GM12878 (cell line): ENCODE data around the gene DLG1. TPM values are rescaled to one million over a fixed set of nuclear protein-coding genes. Genes with fewer than 3 reads are reported as not detected.

Source experiments
- ATAC-seq: fragments of 200-7000 bp; cut with Tn5 transposase; 3 replicates; pipeline ENCODE4 v1.9.1; 2020; ENCODE audit warnings: mild to moderate bottlenecking, moderate library complexity
- BruUV-seq: library from RNA; stranded (reverse); fragments of 400-500 nt; replicated peaks from 2 replicates; lab custom pipeline; 2021; lab: Mats Ljungman, UMichigan
- CTCF ChIA-PET: fragments of 300-600 bp; sonication (Branson Sonifier 250); formaldehyde crosslinking; extraction: SDS; loops from one replicate; lab custom pipeline; 2021; ENCODE audit warnings: inconsistent platforms; lab: Yijun Ruan, JAX
- POLR2A ChIA-PET: fragments of 350-600 bp; formaldehyde crosslinking; extraction: SDS; loops from one replicate; lab custom pipeline; 2021; ENCODE audit warnings: inconsistent platforms; lab: Charles Lee
- RAD21 ChIA-PET: fragments of 300-600 bp; sonication (Branson Sonifier 250); formaldehyde crosslinking; loops from one replicate; lab custom pipeline; 2023; ENCODE audit warnings: antibody characterized with exemption; ENCODE audit not compliant: unreplicated experiment; lab: Charles Lee
- SMC1A ChIA-PET: fragments of 300-600 bp; sonication (Branson Sonifier 250); formaldehyde crosslinking; loops from one replicate; lab custom pipeline; 2023; ENCODE audit not compliant: unreplicated experiment, uncharacterized antibody; lab: Charles Lee
- DNase-seq: peaks from one replicate; pipeline ENCODE4 v3.0.0-alpha.2; 2011; ENCODE audit warnings: low read depth, low spot score
- FAIRE-seq: peaks from 3 replicates; lab custom pipeline; 2011; peaks lifted over from hg19 to GRCh38; lab: Jason Lieb, UNC
- H2AFZ ChIP-seq: 2 replicates; pipeline ENCODE4 v1.6.0; 2011; ENCODE audit warnings: low read depth, low read length, control low read depth; ENCODE audit not compliant: control insufficient read depth
- H3K27ac ChIP-seq: 2 replicates; pipeline ENCODE4 v1.5.1; 2011; ENCODE audit warnings: control low read depth; ENCODE audit not compliant: control insufficient read depth, insufficient read depth
- H3K27me3 ChIP-seq, 2 experiments: replicated peaks in 1 of 2; 2 replicates each; pipeline versions ENCODE4 v1.6.0 to v1.6.1; 2011; ENCODE audit warnings: low read length in 1 of 2; ENCODE audit not compliant: control insufficient read depth in 2 of 2, insufficient read depth in 2 of 2
- H3K36me3 ChIP-seq, 2 experiments: 2 replicates each; pipeline ENCODE4 v1.5.1; 2011; ENCODE audit warnings: low read length in 1 of 2; ENCODE audit not compliant: control insufficient read depth in 2 of 2, insufficient read depth in 2 of 2
- H3K4me1 ChIP-seq: 2 replicates; pipeline ENCODE4 v1.6.1; 2011; ENCODE audit warnings: mild to moderate bottlenecking, low read length, moderate library complexity, mixed read lengths; ENCODE audit not compliant: control insufficient read depth, insufficient read depth
- H3K4me2 ChIP-seq: 2 replicates; pipeline ENCODE4 v1.6.0; 2011; ENCODE audit warnings: control low read depth; ENCODE audit not compliant: control insufficient read depth, insufficient read depth
- H3K4me3 ChIP-seq: fragments of 200-600 bp; sonication (generic); 2 replicates; pipeline ENCODE4 v1.5.1; 2016
- H3K79me2 ChIP-seq: 2 replicates; pipeline ENCODE4 v1.6.0; 2011; ENCODE audit warnings: low read length; ENCODE audit not compliant: control insufficient read depth, insufficient read depth
- H3K9ac ChIP-seq: 2 replicates; pipeline ENCODE4 v1.8.0; 2011; ENCODE audit warnings: low read length, control low read depth, mixed read lengths; ENCODE audit not compliant: control insufficient read depth, insufficient read depth
- H3K9me3 ChIP-seq: replicated peaks from 3 replicates; pipeline ENCODE4 v1.5.1; 2011; ENCODE audit warnings: mild to moderate bottlenecking, low read length; ENCODE audit not compliant: control insufficient read depth, insufficient read depth
- H4K20me1 ChIP-seq: 2 replicates; pipeline ENCODE4 v1.6.0; 2011; ENCODE audit not compliant: control insufficient read depth, insufficient read depth
- EGR1 ChIP-seq, 2 experiments: IDR thresholded peaks; 1 replicate in 1 of 2; 2 replicates in 1 of 2; pipeline ENCODE4 v1.6.1; 2011 to 2012; ENCODE audit warnings: low read depth in 2 of 2, low read length in 2 of 2, borderline replicate concordance in 1 of 2, mild to moderate bottlenecking in 1 of 2, moderate library complexity in 1 of 2
- EP300 ChIP-seq, 2 experiments: fragments of 150-350 bp in 1 of 2; IDR thresholded peaks; 2 replicates each; pipeline ENCODE4 v1.6.1; 2011 to 2012; ENCODE audit warnings: low read depth in 2 of 2, low read length in 2 of 2, borderline replicate concordance in 1 of 2, improper control_type of control experiment in 1 of 2, inconsistent platforms in 1 of 2; ENCODE audit not compliant: control insufficient read depth in 1 of 2
- ESRRA ChIP-seq: IDR thresholded peaks from 2 replicates; pipeline ENCODE4 v1.6.1; 2012; ENCODE audit warnings: mild to moderate bottlenecking, low read length, improper control_type of control experiment
- FOXM1 ChIP-seq: IDR thresholded peaks from 2 replicates; pipeline ENCODE4 v1.6.1; 2012; ENCODE audit warnings: low read depth, mild to moderate bottlenecking, inconsistent platforms, low read length, moderate library complexity
- POLR2AphosphoS5 ChIP-seq: IDR thresholded peaks from 2 replicates; pipeline ENCODE4 v1.6.1; 2011; ENCODE audit warnings: mild to moderate bottlenecking, low read length, inconsistent platforms
- POU2F2 ChIP-seq: IDR thresholded peaks from 3 replicates; pipeline ENCODE4 v1.6.1; 2011; ENCODE audit warnings: low read depth, mild to moderate bottlenecking, low read length, borderline replicate concordance
- RBBP5 ChIP-seq: fragments of 200-600 bp; sonication (generic); conservative IDR thresholded peaks from 2 replicates; pipeline ENCODE4 v1.6.1; 2016
- RUNX3 ChIP-seq: IDR thresholded peaks from 2 replicates; pipeline ENCODE4 v1.6.1; 2012; ENCODE audit warnings: low read length, inconsistent platforms
- SMAD1 ChIP-seq: fragments of 450-650 bp; IDR thresholded peaks from 2 replicates; pipeline ENCODE4 v1.6.1; 2018; ENCODE audit warnings: mild to moderate bottlenecking, low read depth; ENCODE audit not compliant: partially characterized antibody
- TCF12 ChIP-seq: IDR thresholded peaks from 2 replicates; pipeline ENCODE4 v1.6.1; 2011; ENCODE audit warnings: low read depth, mild to moderate bottlenecking, low read length
- TCF3 ChIP-seq: IDR thresholded peaks from 2 replicates; pipeline ENCODE4 v1.6.1; 2012; ENCODE audit warnings: low read depth, mild to moderate bottlenecking, low read length, borderline replicate concordance; ENCODE audit not compliant: insufficient read depth
- WGBS: methylation state at CpG from one replicate; pipeline ENCODE4 v1.1.6; 2016; ENCODE audit warnings: low lambda C conversion rate; ENCODE audit not compliant: insufficient replicate concordance, insufficient coverage; ENCODE audit errors: missing lambda C conversion rate; 5-methylcytosine and 5-hydroxymethylcytosine counted together
- in situ Hi-C: fragments of 300-500 bp; cut with MboI; formaldehyde crosslinking; loops from 9 replicates; pipeline ENCODE4 v1.14.3; 2018; ENCODE audit warnings: mixed read lengths
- intact Hi-C: fragments of 100-400 bp; cut with micrococcal nuclease; formaldehyde crosslinking; loops from one replicate; pipeline ENCODE4 v1.14.2; 2022; ENCODE audit not compliant: unreplicated experiment
- polyA plus RNA-seq, 11 experiments: library from polyadenylated mRNA; depleted of rRNA in 4 of 11; unstranded in 6 of 11; stranded (reverse) in 5 of 11; fragments of >200 nt; fragmentation: Nextera tagmentation in 4 of 11; fragmentation: Illumina TruSeq in 1 of 11; extraction: Ambion mirVana in 4 of 11; extraction: Trizol in 1 of 11; gene quantifications; 1 replicate in 1 of 11; 2 replicates in 10 of 11; pipeline versions ENCODE4 v1.2.1 to v1.2.3, GENCODE V29; 2011 to 2016; ENCODE audit warnings: inconsistent platforms in 2 of 11, missing spikeins in 2 of 11, low read depth in 1 of 11
- total RNA-seq, 4 experiments: library from RNA; depleted of rRNA in 3 of 4; stranded (reverse); fragments of >200 nt in 3 of 4; fragmentation: Illumina TruSeq in 1 of 4; extraction: Trizol in 1 of 4; gene quantifications; 2 replicates each; pipeline versions ENCODE4 v1.2.1 to v1.2.3, GENCODE V29; 2013 to 2021
- TF ChIP-seq, protein P1 (sequence below): IDR thresholded peaks from 2 replicates; pipeline ENCODE4 v1.6.1; 2012; ENCODE audit warnings: mild to moderate bottlenecking, low read depth, low read length
- TF ChIP-seq, protein P2 (sequence below): fragments of 150-350 bp; IDR thresholded peaks from 2 replicates; pipeline ENCODE4 v1.6.1; 2016; ENCODE audit warnings: low read depth, low read length
- TF ChIP-seq, protein P3 (sequence below): IDR thresholded peaks from 2 replicates; pipeline ENCODE4 v1.6.1; 2011; ENCODE audit warnings: borderline replicate concordance, low read depth, mild to moderate bottlenecking, moderate library complexity, mixed read lengths, low read length; ENCODE audit not compliant: insufficient read depth; ENCODE audit errors: extremely low read length

Gene DLG1
- total and polyA plus RNA-seq, 10 of the 15 experiments (the other 5 are each of a cell fraction or from before 2014, with no cell fraction given): 9.2 to 63.1 (median 40.1) TPM

DNA sequence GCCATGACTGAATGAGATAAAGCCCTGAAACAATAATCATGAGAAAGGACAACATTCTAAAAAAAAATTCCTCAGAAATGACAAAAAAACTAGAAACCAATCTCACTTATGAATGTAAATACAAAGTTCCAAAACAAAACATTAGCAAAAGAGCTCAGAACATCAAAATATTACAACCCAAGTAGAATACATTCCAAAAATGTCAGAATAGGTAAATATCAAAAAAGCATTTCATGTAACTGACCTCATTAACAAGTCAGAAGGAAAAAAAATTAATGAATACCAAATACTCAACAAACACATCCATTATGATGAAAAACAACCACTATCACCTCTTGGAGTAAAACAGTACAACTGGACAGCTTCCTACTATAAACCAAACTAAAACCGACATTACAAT lies 93.1 kb downstream of the DLG1 start (continued):
- TF ChIP-seq, protein P1, sequence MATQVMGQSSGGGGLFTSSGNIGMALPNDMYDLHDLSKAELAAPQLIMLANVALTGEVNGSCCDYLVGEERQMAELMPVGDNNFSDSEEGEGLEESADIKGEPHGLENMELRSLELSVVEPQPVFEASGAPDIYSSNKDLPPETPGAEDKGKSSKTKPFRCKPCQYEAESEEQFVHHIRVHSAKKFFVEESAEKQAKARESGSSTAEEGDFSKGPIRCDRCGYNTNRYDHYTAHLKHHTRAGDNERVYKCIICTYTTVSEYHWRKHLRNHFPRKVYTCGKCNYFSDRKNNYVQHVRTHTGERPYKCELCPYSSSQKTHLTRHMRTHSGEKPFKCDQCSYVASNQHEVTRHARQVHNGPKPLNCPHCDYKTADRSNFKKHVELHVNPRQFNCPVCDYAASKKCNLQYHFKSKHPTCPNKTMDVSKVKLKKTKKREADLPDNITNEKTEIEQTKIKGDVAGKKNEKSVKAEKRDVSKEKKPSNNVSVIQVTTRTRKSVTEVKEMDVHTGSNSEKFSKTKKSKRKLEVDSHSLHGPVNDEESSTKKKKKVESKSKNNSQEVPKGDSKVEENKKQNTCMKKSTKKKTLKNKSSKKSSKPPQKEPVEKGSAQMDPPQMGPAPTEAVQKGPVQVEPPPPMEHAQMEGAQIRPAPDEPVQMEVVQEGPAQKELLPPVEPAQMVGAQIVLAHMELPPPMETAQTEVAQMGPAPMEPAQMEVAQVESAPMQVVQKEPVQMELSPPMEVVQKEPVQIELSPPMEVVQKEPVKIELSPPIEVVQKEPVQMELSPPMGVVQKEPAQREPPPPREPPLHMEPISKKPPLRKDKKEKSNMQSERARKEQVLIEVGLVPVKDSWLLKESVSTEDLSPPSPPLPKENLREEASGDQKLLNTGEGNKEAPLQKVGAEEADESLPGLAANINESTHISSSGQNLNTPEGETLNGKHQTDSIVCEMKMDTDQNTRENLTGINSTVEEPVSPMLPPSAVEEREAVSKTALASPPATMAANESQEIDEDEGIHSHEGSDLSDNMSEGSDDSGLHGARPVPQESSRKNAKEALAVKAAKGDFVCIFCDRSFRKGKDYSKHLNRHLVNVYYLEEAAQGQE: no peak
- TF ChIP-seq RBBP5: no peak
- TF ChIP-seq ESRRA: no peak
- TF ChIP-seq, all 136 proteins: peak for 0

DNA sequence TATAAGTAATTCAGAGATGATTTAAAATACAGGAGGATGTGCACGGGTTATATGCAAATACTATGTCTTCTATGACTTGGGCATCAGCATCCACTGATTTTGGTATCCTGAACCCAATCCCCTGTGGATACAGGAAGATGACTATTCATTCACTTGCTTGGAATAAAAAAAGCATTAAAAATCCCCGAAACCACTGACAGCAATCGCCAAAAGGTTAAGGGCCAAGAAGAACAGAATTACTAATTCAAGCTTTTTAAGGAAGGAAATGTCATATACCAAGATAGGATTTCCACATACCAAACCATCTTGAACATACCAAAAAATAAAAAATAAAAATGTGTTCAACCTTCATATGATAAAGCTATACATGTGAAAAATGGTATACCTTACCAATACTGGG lies 93.7 kb downstream of the DLG1 start:
- DNase-seq (no peak), FAIRE-seq (no peak), ATAC-seq (no peak)
- H4K20me1 ChIP-seq: no peaks in the 10 kb centered on the region
- no TSS peak for BruUV-seq
- H3K9me3 ChIP-seq: no peaks in the 10 kb centered on the region
- H3K9ac ChIP-seq: no peak overlapping the region
- H3K79me2 ChIP-seq: peaks cover 50% of the 10 kb centered on the region
- no peaks in the 10 kb centered on the region for H3K4me1 ChIP-seq
- RAD21 ChIA-PET: interaction anchor here (0.7 to 1.5 kb wide), 4 partner anchors 15 to 296 kb away, joined by 3 to 6 read pairs (median 4); no protein-coding TSS in a partner anchor
- no peak overlapping the region for H3K27ac ChIP-seq
- WGBS: 89% methylated on average over 3 of the region's 3 CpGs
- no peak overlapping the region for H2AFZ ChIP-seq
- SMC1A ChIA-PET: interaction anchor here (0.8 to 4.2 kb wide), 11 partner anchors 8 to 249 kb away, joined by 3 to 21 read pairs (median 3); no protein-coding TSS in a partner anchor
- no peaks in the 10 kb centered on the region for H3K27me3 ChIP-seq
- POLR2A ChIA-PET: interaction anchor here (0.5 kb wide), 1 partner anchor 73 kb away, joined by 3 read pairs; no protein-coding TSS in a partner anchor
- no peak overlapping the region for H3K4me2 ChIP-seq
- CTCF ChIA-PET: interaction anchor here (0.9 to 2.3 kb wide), 8 partner anchors 8 to 297 kb away, joined by 3 to 13 read pairs (median 6); no protein-coding TSS in a partner anchor
- intact Hi-C loops: no loop called here
- no peaks in the 10 kb centered on the region for H3K36me3 ChIP-seq
- H3K4me3 ChIP-seq: no peak overlapping the region
- in situ Hi-C loops: no loop called here
- TF ChIP-seq EGR1 (IDR thresholded peaks at IDR 0.05; ENCODE audit: borderline replicate concordance in 1 of 2, low read depth in 2 of 2, low read length in 2 of 2): no peak
- no peak for TF ChIP-seq SMAD1
- no peak for TF ChIP-seq TCF12
- TF ChIP-seq, protein P2, sequence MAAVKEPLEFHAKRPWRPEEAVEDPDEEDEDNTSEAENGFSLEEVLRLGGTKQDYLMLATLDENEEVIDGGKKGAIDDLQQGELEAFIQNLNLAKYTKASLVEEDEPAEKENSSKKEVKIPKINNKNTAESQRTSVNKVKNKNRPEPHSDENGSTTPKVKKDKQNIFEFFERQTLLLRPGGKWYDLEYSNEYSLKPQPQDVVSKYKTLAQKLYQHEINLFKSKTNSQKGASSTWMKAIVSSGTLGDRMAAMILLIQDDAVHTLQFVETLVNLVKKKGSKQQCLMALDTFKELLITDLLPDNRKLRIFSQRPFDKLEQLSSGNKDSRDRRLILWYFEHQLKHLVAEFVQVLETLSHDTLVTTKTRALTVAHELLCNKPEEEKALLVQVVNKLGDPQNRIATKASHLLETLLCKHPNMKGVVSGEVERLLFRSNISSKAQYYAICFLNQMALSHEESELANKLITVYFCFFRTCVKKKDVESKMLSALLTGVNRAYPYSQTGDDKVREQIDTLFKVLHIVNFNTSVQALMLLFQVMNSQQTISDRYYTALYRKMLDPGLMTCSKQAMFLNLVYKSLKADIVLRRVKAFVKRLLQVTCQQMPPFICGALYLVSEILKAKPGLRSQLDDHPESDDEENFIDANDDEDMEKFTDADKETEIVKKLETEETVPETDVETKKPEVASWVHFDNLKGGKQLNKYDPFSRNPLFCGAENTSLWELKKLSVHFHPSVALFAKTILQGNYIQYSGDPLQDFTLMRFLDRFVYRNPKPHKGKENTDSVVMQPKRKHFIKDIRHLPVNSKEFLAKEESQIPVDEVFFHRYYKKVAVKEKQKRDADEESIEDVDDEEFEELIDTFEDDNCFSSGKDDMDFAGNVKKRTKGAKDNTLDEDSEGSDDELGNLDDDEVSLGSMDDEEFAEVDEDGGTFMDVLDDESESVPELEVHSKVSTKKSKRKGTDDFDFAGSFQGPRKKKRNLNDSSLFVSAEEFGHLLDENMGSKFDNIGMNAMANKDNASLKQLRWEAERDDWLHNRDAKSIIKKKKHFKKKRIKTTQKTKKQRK: no peak
- TF ChIP-seq RUNX3: no peak
- TF ChIP-seq, protein P3, sequence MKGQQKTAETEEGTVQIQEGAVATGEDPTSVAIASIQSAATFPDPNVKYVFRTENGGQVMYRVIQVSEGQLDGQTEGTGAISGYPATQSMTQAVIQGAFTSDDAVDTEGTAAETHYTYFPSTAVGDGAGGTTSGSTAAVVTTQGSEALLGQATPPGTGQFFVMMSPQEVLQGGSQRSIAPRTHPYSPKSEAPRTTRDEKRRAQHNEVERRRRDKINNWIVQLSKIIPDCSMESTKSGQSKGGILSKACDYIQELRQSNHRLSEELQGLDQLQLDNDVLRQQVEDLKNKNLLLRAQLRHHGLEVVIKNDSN: no peak
- no peak for TF ChIP-seq POLR2AphosphoS5
- no peak for TF ChIP-seq TCF3
- no peak for TF ChIP-seq EP300 (IDR thresholded peaks at IDR 0.05; ENCODE audit: borderline replicate concordance in 1 of 2, control insufficient read depth in 1 of 2, low read depth in 2 of 2, low read length in 2 of 2)
- no peak for TF ChIP-seq FOXM1
- no peak for TF ChIP-seq POU2F2
